NCI-H1694 treated with DMSO at 0.1 percent for 48 hours (cell line): ENCODE results near the gene POM121.
"Not testable (repeated sequence)": the region's sequence is repeated elsewhere in the genome, so short reads cannot be mapped to it uniquely, and the experiment has no call there.

Experiments used
- DNase-seq: peaks from one replicate; lab custom pipeline; 2025; lab: John Stamatoyannopoulos, UW

The POM121 gene

DNA sequence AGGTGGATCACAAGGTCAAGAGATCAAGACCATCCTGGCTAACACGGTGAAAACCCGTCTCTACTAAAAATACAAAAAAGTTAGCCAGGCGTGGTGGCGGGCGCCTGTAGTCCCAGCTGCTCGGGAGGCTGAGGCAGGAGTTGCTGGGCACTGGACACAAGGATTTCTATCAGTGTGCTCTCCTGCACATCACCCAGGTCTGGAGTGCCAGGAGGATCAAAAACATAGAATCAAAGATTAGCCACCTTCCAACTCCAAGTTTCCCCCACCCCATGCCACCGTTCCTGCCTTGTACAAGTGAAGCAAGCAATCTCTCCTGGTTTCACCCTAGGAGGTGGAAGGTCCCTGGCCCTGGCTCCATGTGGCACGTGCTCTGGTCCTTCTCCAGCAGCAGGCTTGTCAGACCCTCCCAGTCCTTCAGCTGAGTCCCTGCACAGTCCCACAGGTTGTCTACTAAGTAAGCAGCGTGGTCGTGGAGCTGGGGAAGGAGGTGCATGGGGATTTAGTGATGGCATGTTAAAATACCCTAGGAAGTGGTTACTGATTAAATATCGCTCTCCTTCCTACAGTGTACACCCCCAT, 73.1 kb downstream of the POM121 start:
- DNase-seq = not testable (repeated sequence)
